H9 (cell line): Measurements from ENCODE around the gene C2orf92. TPM values are rescaled to one million over a fixed set of nuclear protein-coding genes. Genes with fewer than 3 reads are reported as not detected.

Experiments
- DNase-seq: peaks from one replicate; pipeline ENCODE4 v3.0.0-alpha.2; 2017
- H2AFZ ChIP-seq: one replicate; pipeline ENCODE4 v1.6.1; 2013; ENCODE audit warnings: mild to moderate bottlenecking, low read length, control low read depth, moderate library complexity
- H2AK5ac ChIP-seq: 2 replicates; pipeline ENCODE4 v1.6.1; 2013; ENCODE audit warnings: low read length, control low read depth, mixed read lengths; ENCODE audit not compliant: insufficient read length
- H2BK120ac ChIP-seq: one replicate; pipeline ENCODE4 v1.6.1; 2013; ENCODE audit warnings: low read depth, mild to moderate bottlenecking, low read length, control low read depth, inconsistent platforms; ENCODE audit not compliant: poor library complexity, severe bottlenecking
- H2BK12ac ChIP-seq: 2 replicates; pipeline ENCODE4 v1.6.1; 2013; ENCODE audit warnings: low read length, control low read depth, mixed read lengths, low read depth; ENCODE audit not compliant: insufficient read length
- H2BK15ac ChIP-seq: 2 replicates; pipeline ENCODE4 v1.6.1; 2013; ENCODE audit warnings: low read depth, low read length, control low read depth
- H2BK20ac ChIP-seq: one replicate; pipeline ENCODE4 v1.6.1; 2013; ENCODE audit warnings: low read depth, mild to moderate bottlenecking, low read length, control low read depth, inconsistent platforms; ENCODE audit not compliant: poor library complexity, severe bottlenecking
- H2BK5ac ChIP-seq: 2 replicates; pipeline ENCODE4 v1.6.1; 2013; ENCODE audit warnings: low read length, control low read depth, mixed read lengths; ENCODE audit not compliant: insufficient read length
- H3K14ac ChIP-seq: 2 replicates; pipeline ENCODE4 v1.6.1; 2013; ENCODE audit warnings: low read length, control low read depth; ENCODE audit not compliant: insufficient read depth
- H3K18ac ChIP-seq: 2 replicates; pipeline ENCODE4 v1.6.1; 2013; ENCODE audit warnings: low read depth, mild to moderate bottlenecking, mixed read lengths, low read length, control low read depth; ENCODE audit not compliant: insufficient read length
- H3K23ac ChIP-seq: 2 replicates; pipeline ENCODE4 v1.6.1; 2013; ENCODE audit warnings: low read length, control low read depth, mixed read lengths, low read depth; ENCODE audit not compliant: insufficient read length
- H3K23me2 ChIP-seq: 2 replicates; pipeline ENCODE4 v1.6.1; 2013; ENCODE audit warnings: low read depth, mild to moderate bottlenecking, mixed read lengths, low read length, control low read depth; ENCODE audit not compliant: insufficient read length, poor library complexity, severe bottlenecking
- H3K27ac ChIP-seq: 2 replicates; pipeline ENCODE4 v1.5.1; 2013; ENCODE audit warnings: low read length, control low read depth, mixed read lengths, low read depth; ENCODE audit not compliant: insufficient read length
- H3K27me3 ChIP-seq: 2 replicates; pipeline ENCODE4 v1.6.1; 2013; ENCODE audit warnings: low read length, control low read depth, inconsistent platforms; ENCODE audit not compliant: insufficient read depth
- H3K4ac ChIP-seq: 2 replicates; pipeline ENCODE4 v1.6.1; 2013; ENCODE audit warnings: low read depth, mild to moderate bottlenecking, control low read depth, inconsistent platforms, low read length, moderate library complexity
- H3K4me1 ChIP-seq: 2 replicates; pipeline ENCODE4 v1.6.1; 2013; ENCODE audit warnings: low read length, control low read depth, inconsistent platforms; ENCODE audit not compliant: insufficient read depth
- H3K4me2 ChIP-seq: 2 replicates; pipeline ENCODE4 v1.6.1; 2013; ENCODE audit warnings: low read length, control low read depth, mixed read lengths; ENCODE audit not compliant: insufficient read length, insufficient read depth
- H3K56ac ChIP-seq: 2 replicates; pipeline ENCODE4 v1.6.1; 2013; ENCODE audit warnings: low read depth, mild to moderate bottlenecking, mixed read lengths, low read length, control low read depth; ENCODE audit not compliant: insufficient read length
- H3K79me1 ChIP-seq: 2 replicates; pipeline ENCODE4 v1.6.1; 2013; ENCODE audit warnings: low read depth, mild to moderate bottlenecking, moderate library complexity, low read length, control low read depth, inconsistent platforms; ENCODE audit not compliant: insufficient read depth, poor library complexity, severe bottlenecking
- H3K79me2 ChIP-seq: 2 replicates; pipeline ENCODE4 v1.6.1; 2013; ENCODE audit warnings: low read length, control low read depth, inconsistent platforms; ENCODE audit not compliant: insufficient read depth
- H3K9ac ChIP-seq: 2 replicates; pipeline ENCODE4 v1.6.1; 2013; ENCODE audit warnings: low read length, control low read depth, mixed read lengths; ENCODE audit not compliant: insufficient read length; ENCODE audit errors: extremely low read depth
- H3K9me3 ChIP-seq: one replicate; pipeline ENCODE4 v1.6.1; 2013; ENCODE audit warnings: low read depth, low read length, inconsistent platforms; ENCODE audit not compliant: control insufficient read depth
- H3T11ph ChIP-seq: one replicate; pipeline ENCODE4 v1.6.1; 2013; ENCODE audit warnings: mild to moderate bottlenecking, low read length, control low read depth, inconsistent platforms
- H4K20me1 ChIP-seq: one replicate; pipeline ENCODE4 v1.6.1; 2013; ENCODE audit not compliant: control insufficient read depth, insufficient read length, insufficient read depth
- H4K5ac ChIP-seq: 2 replicates; pipeline ENCODE4 v1.6.1; 2013; ENCODE audit warnings: low read depth, mild to moderate bottlenecking, mixed read lengths, low read length, control low read depth; ENCODE audit not compliant: insufficient read length
- H4K8ac ChIP-seq: replicated peaks from 2 replicates; pipeline ENCODE4 v1.6.1; 2013; ENCODE audit warnings: low read length, control low read depth, mixed read lengths, low read depth; ENCODE audit not compliant: insufficient read length
- H4K91ac ChIP-seq: 2 replicates; pipeline ENCODE4 v1.6.1; 2013; ENCODE audit warnings: low read depth, mild to moderate bottlenecking, moderate library complexity, mixed read lengths, low read length, control low read depth; ENCODE audit not compliant: insufficient read length
- H3K27ac Mint-ChIP-seq, 3 experiments: 2 replicates in 2 of 3; 3 replicates in 1 of 3; pipeline ENCODE4 v1.8.0; 2020 to 2021; ENCODE audit warnings: mixed read lengths in 3 of 3, mild to moderate bottlenecking in 1 of 3, moderate library complexity in 1 of 3
- H3K27me3 Mint-ChIP-seq: 2 replicates; pipeline ENCODE4 v1.8.0; 2021; ENCODE audit warnings: low read depth, mild to moderate bottlenecking, moderate library complexity, mixed read lengths
- H3K36me3 Mint-ChIP-seq, 3 experiments: 2 replicates in 2 of 3; 3 replicates in 1 of 3; pipeline ENCODE4 v1.8.0; 2020 to 2021; ENCODE audit warnings: low read depth in 3 of 3, mixed read lengths in 3 of 3; ENCODE audit not compliant: insufficient read depth in 1 of 3
- H3K4me1 Mint-ChIP-seq, 2 experiments: 2 replicates each; pipeline ENCODE4 v1.8.0; 2020; ENCODE audit warnings: mixed read lengths in 2 of 2
- H3K4me3 Mint-ChIP-seq, 2 experiments: 2 replicates in 1 of 2; 3 replicates in 1 of 2; pipeline ENCODE4 v1.8.0; 2020 to 2021; ENCODE audit warnings: mild to moderate bottlenecking in 2 of 2, mixed read lengths in 2 of 2, moderate library complexity in 1 of 2
- H3K9me3 Mint-ChIP-seq, 2 experiments: 2 replicates in 1 of 2; 3 replicates in 1 of 2; pipeline ENCODE4 v1.8.0; 2020; ENCODE audit warnings: mild to moderate bottlenecking in 2 of 2, mixed read lengths in 2 of 2, moderate library complexity in 1 of 2
- CTCF ChIP-seq: fragments of 200-600 bp; sonication (generic); conservative IDR thresholded peaks from 3 replicates; pipeline ENCODE4 v1.8.0; 2021; ENCODE audit warnings: antibody characterized with exemption, mild to moderate bottlenecking
- WGBS: extraction: QIAGEN DNeasy Blood & Tissue Kit; methylation state at CpG from one replicate; pipeline ENCODE4 v1.1.7; 2013; ENCODE audit warnings: missing lambda C conversion rate, low lambda C conversion rate, mixed read lengths; ENCODE audit not compliant: insufficient read length; ENCODE audit errors: extremely low coverage; 5-methylcytosine and 5-hydroxymethylcytosine counted together
- total RNA-seq: library from RNA; stranded (reverse); gene quantifications from 2 replicates; pipeline ENCODE4 v1.2.1, GENCODE V29; 2021

Gene C2orf92
- total RNA-seq, 1 experiment from 2014 or later, result 7.3 TPM

GRCh38 chr2:97691166-97691565, 21.7 kb downstream of the C2orf92 start:
- no peak for TF ChIP-seq CTCF
- no peak overlapping the region for H4K5ac ChIP-seq
- H2BK12ac ChIP-seq, result no peak overlapping the region
- H3K23me2 ChIP-seq, result no peaks in the 10 kb centered on the region
- H3K4me1 Mint-ChIP-seq, result peaks cover 21 to 23% of the 10 kb centered on the region in 2 experiments
- H3K27me3 Mint-ChIP-seq, result no peaks in the 10 kb centered on the region
- H3K79me1 ChIP-seq, result no peaks in the 10 kb centered on the region
- H4K91ac ChIP-seq, result no peak overlapping the region
- no peak overlapping the region for H2BK120ac ChIP-seq
- no peaks in the 10 kb centered on the region for H3K79me2 ChIP-seq
- H3K27me3 ChIP-seq, result no peaks in the 10 kb centered on the region
- H3K4me1 ChIP-seq, result no peaks in the 10 kb centered on the region
- H4K20me1 ChIP-seq, result no peaks in the 10 kb centered on the region
- H3K27ac Mint-ChIP-seq, result peak overlapping the region in 2 of 3 experiments; percentile 78 to 94; a peak in 4 of 7 replicates
- H2BK5ac ChIP-seq, result no peak overlapping the region
- no peak overlapping the region for H3K18ac ChIP-seq
- WGBS, result no CpG with 5 or more reads among the region's 6 CpGs
- no peak overlapping the region for H3K56ac ChIP-seq
- H2BK15ac ChIP-seq, result no peak overlapping the region
- no peak overlapping the region for H3T11ph ChIP-seq
- no peak overlapping the region for H3K4ac ChIP-seq
- H3K4me3 Mint-ChIP-seq, result no peak overlapping the region
- no peak overlapping the region for H2AK5ac ChIP-seq
- no peak overlapping the region for H2AFZ ChIP-seq
- H3K14ac ChIP-seq, result no peak overlapping the region
- H4K8ac ChIP-seq, result no peak overlapping the region
- no peaks in the 10 kb centered on the region for H3K9me3 ChIP-seq
- peak; percentile 82 for DNase-seq
- no peak overlapping the region for H3K27ac ChIP-seq
- H3K36me3 Mint-ChIP-seq, result no peaks in the 10 kb centered on the region
- no peak overlapping the region for H2BK20ac ChIP-seq
- H3K9me3 Mint-ChIP-seq, result peaks cover 0 to under 1% of the 10 kb centered on the region in 2 experiments; a peak in 1 of 5 replicates
- no peak overlapping the region for H3K9ac ChIP-seq
- no peak overlapping the region for H3K23ac ChIP-seq
- no peak overlapping the region for H3K4me2 ChIP-seq
